HCEC 1CT (cell line): Measurements from ENCODE around the gene BCAS1.

Experiments
- DNase-seq: peaks from one replicate; pipeline ENCODE4 v3.0.0-alpha.2; 2017

Gene BCAS1

GRCh38 chr20:53957451-53958172 lies 112.8 kb downstream of the BCAS1 start:
- DNase-seq = peak; percentile 46

GRCh38 chr20:53956013-53956715 lies 114.2 kb downstream of the BCAS1 start:
- no peak for DNase-seq

GRCh38 chr20:53954723-53955658 lies 115.4 kb downstream of the BCAS1 start:
- no peak for DNase-seq

DNA sequence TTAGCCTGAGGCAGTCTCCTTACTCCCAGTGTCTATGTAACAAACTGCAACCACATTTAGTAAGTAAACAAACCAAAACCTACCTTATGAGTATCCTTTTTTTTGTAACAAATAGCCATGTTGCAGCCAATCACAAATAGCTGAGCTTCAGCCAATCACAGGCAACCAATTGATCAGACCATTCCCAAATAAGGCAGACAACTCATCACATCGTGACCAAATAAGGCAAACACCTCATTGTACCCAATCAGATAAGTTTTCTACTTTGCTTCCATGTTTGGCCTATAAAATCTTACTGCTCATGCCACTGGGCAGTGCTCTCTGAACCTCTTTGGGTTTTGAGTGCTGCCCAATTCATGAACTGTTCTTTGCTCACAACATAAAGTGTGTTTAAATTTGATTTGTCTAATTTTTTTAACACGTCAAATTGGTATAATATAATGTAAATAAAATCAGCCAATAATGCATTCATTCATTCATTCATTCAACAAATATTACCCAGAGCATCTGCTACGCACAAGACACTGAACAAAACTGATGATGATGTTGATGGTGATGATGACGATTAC lies 117.8 kb downstream of the BCAS1 start:
- no peak for DNase-seq

GRCh38 chr20:53950578-53950977 lies 119.8 kb downstream of the BCAS1 start:
- DNase-seq = no peak

DNA sequence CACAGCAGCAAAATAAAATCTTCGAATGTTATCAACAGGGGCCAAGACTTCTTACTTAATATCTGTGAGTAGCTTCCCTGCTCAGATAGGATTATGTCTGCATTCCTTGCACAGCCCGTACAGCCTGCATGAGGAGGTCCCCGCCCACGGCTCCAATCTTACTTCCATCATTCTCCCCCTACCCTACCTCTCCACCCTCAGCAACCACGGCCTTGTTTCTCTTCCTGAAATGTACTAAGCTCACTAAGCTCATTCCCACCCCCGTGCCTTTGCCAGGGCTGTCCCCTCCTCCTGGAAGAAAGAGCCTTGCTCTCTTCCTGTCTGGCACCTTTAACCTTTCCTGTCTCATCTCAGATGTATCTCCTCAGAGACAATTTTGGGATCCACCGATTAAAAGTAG lies 120.4 kb downstream of the BCAS1 start:
- DNase-seq = no peak

- peak; percentile 89 for DNase-seq
Observed at GRCh38 chr20:53949319-53949839, 121.0 kb downstream of the BCAS1 start.

DNA sequence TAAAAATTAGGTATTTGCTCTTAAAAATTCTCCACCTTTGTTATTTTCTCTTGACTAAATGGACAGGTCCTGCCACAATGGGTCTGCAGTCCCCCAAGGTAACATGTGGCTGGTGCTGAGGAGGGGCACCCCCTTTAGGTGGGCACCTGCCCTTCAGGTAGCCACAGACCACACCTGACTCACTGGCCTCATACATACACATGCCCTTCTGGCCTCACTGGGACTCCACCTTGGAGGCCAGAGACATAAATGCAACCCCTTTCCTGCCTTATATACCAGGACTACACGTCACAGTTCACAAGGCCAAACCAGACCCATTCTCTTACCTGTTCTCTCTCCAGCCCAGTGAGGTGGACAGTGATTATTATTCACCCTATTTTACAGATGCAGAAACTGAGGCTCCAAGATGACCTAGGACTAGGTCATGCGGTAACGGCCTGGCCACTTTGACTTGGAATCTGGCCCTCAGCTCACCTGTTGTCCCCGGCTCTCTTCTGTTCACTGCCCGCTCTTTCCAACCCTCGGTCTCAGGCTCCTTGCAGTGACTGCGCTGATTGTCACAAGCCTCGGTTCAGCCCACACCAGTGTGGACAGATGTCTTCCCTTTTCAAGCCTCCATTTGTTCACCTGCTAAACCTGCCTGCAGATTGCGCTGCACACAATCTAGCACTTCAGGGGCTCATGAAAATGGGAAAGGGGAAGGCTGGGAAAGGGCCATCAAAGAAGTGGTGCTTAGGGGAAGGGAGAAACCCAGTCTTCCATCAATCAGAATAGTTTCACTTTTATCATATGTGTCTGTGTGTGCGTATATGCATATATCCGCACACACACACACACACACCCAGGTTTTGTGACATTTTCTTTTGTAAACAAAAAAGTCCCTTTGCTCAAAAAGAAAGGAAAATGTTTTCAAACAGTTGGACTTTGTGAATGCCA lies 121.7 kb downstream of the BCAS1 start:
- no peak for DNase-seq

- DNase-seq = no peak
Observed at GRCh38 chr20:53947501-53948195, 122.7 kb downstream of the BCAS1 start.

GRCh38 chr20:53946106-53946505 lies 124.3 kb downstream of the BCAS1 start:
- DNase-seq = no peak

GRCh38 chr20:53945478-53945877 lies 124.9 kb downstream of the BCAS1 start:
- DNase-seq = no peak

- no peak for DNase-seq
Observed at GRCh38 chr20:53944796-53945195, 125.6 kb downstream of the BCAS1 start.

DNA sequence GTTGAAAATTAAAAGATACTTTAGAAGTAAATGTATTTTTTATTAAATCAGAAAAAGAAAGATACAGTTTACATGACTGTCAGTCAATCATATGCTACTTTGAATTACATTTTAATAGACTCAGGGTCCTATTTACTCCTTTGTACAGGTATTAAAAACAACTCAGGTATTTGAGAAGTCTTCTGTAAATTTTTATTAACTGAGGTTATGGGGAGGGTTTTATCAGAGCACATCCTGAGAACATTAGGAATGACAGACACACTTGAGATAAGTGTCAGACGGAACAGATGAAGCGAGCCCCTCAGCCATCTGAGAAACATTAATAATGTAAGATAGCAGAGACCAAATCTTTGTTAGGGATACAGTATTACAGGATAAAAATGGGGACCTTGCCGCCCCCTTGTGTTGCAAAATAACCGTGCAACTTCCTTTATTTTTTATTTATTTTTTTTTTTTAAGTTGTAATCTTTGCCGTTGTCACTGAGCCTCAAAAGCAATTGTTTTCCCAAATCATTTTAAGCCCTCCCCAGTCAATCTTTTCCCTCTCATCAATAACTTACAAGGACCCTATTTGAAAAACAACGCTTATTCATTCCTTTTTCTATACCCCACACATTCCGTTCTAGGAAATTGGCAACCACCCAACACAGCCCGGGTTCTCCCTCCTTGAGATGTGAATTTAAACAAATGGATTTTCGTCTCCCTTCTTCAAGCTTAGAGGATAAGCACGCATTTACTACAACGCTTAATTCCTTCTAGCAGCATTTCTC lies 126.7 kb downstream of the BCAS1 start:
- DNase-seq = peak; percentile 43

- DNase-seq = no peak
Observed at GRCh38 chr20:53942973-53943372, 127.4 kb downstream of the BCAS1 start.

DNA sequence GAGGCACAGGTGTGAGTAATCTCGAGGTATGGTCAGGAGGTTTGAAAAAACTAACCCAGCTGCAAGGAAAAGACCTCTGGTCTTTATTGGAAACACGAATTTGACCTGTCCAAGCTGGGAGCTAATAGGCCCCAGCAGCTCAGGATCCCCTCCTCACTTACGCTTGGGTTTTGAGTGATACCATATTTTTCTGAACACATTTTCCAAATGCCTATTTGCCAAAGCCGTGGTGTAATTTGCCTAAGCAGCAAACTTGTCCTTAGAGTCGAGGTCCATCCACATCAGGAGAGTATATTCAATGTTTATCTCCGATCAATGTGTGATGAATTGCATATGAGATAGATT lies 128.0 kb downstream of the BCAS1 start:
- no peak for DNase-seq

DNA sequence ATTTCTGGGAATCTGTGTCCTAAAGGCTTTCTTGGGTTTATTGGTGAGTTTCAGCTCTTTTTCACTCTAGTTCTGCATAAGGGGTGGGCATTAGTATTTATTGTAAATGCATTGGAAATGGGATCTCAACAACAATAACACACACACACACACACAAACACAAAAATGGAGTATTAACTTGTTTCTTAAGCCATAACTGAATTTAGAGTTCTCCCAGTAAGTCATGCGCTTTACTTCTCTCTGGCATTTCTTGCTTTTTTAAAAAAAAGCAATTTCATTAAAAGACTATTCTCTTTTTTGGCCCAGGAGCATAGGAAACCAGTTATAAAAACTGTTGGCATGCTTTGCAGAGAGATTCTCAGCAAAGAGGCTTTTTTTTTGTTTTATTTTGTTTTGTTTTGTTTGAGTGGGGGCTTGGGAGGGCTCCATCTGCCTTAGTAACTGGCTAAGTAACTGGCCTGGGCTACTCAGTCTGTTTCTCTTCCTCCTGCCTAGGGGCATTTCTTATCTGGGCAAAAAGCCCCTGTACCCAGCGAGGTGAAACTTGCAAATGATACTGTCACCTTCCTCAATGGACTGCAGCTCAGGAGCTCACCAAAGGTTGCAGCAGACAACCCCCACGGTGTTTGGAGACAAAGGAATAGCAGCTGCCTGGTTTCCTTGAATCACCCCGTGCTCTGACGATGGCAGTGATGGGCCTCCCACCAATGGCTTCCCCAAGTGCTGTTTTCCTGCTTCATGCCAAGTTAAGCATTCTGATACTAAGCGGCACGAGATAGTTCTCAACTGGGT lies 128.5 kb downstream of the BCAS1 start:
- DNase-seq = no peak

GRCh38 chr20:53940907-53941545 lies 129.4 kb downstream of the BCAS1 start:
- DNase-seq = peak; percentile 82

DNA sequence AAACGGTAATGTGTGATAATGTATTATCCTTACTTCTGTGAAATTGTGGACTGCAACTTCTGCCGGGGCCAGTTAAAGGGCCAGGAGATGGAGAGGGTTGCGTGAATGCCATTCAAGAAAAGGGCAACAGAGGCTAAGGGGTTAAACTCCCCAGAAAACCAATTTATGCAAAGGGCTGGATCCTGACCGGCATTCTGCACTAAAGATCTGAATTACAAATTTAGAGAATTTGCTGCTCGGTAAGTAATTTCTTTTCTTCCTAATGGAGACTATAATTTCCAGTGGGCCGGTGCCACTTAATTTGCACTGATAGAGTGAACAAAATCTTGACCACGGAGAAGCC lies 130.1 kb downstream of the BCAS1 start:
- no peak for DNase-seq
